HCT116 (cell line): ENCODE measurements around the gene ARHGAP5. TPM values are rescaled to one million over a fixed set of nuclear protein-coding genes. Genes with fewer than 3 reads are reported as not detected.

ENCODE experiments used
- ATAC-seq: fragments of 200-7000 bp; cut with Tn5 transposase; 2 replicates; pipeline ENCODE4 v1.9.1; 2020; ENCODE audit warnings: mild to moderate bottlenecking, moderate library complexity
- BruUV-seq: library from RNA; stranded (reverse); fragments of 400-500 nt; replicated peaks from 2 replicates; lab custom pipeline; 2021; lab: Mats Ljungman, UMichigan
- CTCF ChIA-PET: fragments of 300-600 bp; sonication (Branson Sonifier 250); formaldehyde crosslinking; loops from one replicate; lab custom pipeline; 2021; ENCODE audit warnings: antibody characterized with exemption; lab: Charles Lee
- POLR2A ChIA-PET: fragments of 300-600, 350-600 bp; sonication (Branson Sonifier 250); formaldehyde crosslinking; loops from one replicate; lab custom pipeline; 2021; ENCODE audit warnings: antibody characterized with exemption; lab: Charles Lee
- RAD21 ChIA-PET, 2 experiments: fragments of 300-600 bp; sonication (Branson Sonifier 250); formaldehyde crosslinking; loops; one replicate each; lab custom pipeline; 2023; ENCODE audit warnings: low total read pairs in 2 of 2; ENCODE audit not compliant: uncharacterized antibody in 2 of 2, unreplicated experiment in 2 of 2, low non-redundant PET in 1 of 2; lab: Charles Lee
- DNase-seq: peaks from one replicate; pipeline ENCODE4 v3.0.0-alpha.2; 2010; ENCODE audit warnings: low read depth, low spot score
- H2AFZ ChIP-seq: fragments of 200-600 bp; shearing (Covaris generic), sonication (generic); 2 replicates; pipeline ENCODE4 v1.6.1; 2017; ENCODE audit warnings: low read depth, mixed run types, mixed read lengths, antibody characterized with exemption, low read length; ENCODE audit not compliant: poor library complexity, severe bottlenecking
- H3K27ac ChIP-seq: 2 replicates; pipeline ENCODE4 v1.5.1; 2012; ENCODE audit warnings: low read depth, low read length
- H3K27me3 ChIP-seq: fragments of 200-600 bp; sonication (generic); 2 replicates; pipeline ENCODE4 v1.6.1; 2016; ENCODE audit warnings: mixed run types, low read length, mixed read lengths; ENCODE audit not compliant: insufficient read depth
- H3K36me3 ChIP-seq, 2 experiments: fragments of 200-500 bp in 1 of 2; fragments of 200-600 bp in 1 of 2; sonication (Bioruptor generic) in 1 of 2; sonication (generic) in 1 of 2; 2 replicates each; pipeline versions ENCODE4 v1.5.1 to v1.6.1; 2014 to 2016; ENCODE audit warnings: low read length in 2 of 2, inconsistent platforms in 1 of 2, mixed read lengths in 1 of 2, mixed run types in 1 of 2; ENCODE audit not compliant: insufficient read depth in 2 of 2, control insufficient read depth in 1 of 2
- H3K4me1 ChIP-seq, 2 experiments: fragments of 200-600 bp in 1 of 2; sonication (generic) in 1 of 2; 2 replicates each; pipeline versions ENCODE4 v1.5.1 to v1.6.1; 2012 to 2017; ENCODE audit warnings: low read length in 2 of 2, inconsistent platforms in 1 of 2, mild to moderate bottlenecking in 1 of 2, mixed read lengths in 1 of 2, mixed run types in 1 of 2, moderate library complexity in 1 of 2; ENCODE audit not compliant: insufficient read depth in 2 of 2, control insufficient read depth in 1 of 2
- H3K4me2 ChIP-seq: fragments of 200-600 bp; sonication (generic); 2 replicates; pipeline ENCODE4 v1.6.1; 2017; ENCODE audit warnings: mixed run types, low read length, mixed read lengths
- H3K4me3 ChIP-seq, 2 experiments: fragments of 200-600 bp in 1 of 2; sonication (generic) in 1 of 2; replicated peaks in 1 of 2; 2 replicates each; pipeline ENCODE4 v1.5.1; 2011 to 2016; ENCODE audit warnings: low read length in 2 of 2, control low read depth in 1 of 2, low read depth in 1 of 2, mild to moderate bottlenecking in 1 of 2, mixed read lengths in 1 of 2, mixed run types in 1 of 2
- H3K79me2 ChIP-seq: fragments of 200-600 bp; sonication (generic); 2 replicates; pipeline ENCODE4 v1.6.1; 2017; ENCODE audit warnings: mild to moderate bottlenecking, mixed run types, low read length, moderate library complexity, mixed read lengths; ENCODE audit not compliant: insufficient read depth
- H3K9ac ChIP-seq: fragments of 200-600 bp; sonication (generic); 2 replicates; pipeline ENCODE4 v1.6.1; 2016; ENCODE audit warnings: low read length, mixed read lengths
- H3K9me2 ChIP-seq: fragments of 200-600 bp; sonication (generic), shearing (Covaris generic); 2 replicates; pipeline ENCODE4 v1.6.1; 2017; ENCODE audit warnings: mixed run types, mild to moderate bottlenecking, moderate library complexity; ENCODE audit not compliant: insufficient read depth
- H3K9me3 ChIP-seq, 2 experiments: fragments of 200-500 bp in 1 of 2; fragments of 200-600 bp in 1 of 2; sonication (Bioruptor generic) in 1 of 2; sonication (generic) in 1 of 2; 2 replicates each; pipeline ENCODE4 v1.6.1; 2014 to 2017; ENCODE audit warnings: low read length in 2 of 2, mixed read lengths in 2 of 2, inconsistent platforms in 1 of 2, low read depth in 1 of 2, mild to moderate bottlenecking in 1 of 2, mixed run types in 1 of 2, moderate library complexity in 1 of 2; ENCODE audit not compliant: control insufficient read depth in 1 of 2, insufficient read depth in 1 of 2
- H4K20me1 ChIP-seq: fragments of 200-600 bp; sonication (generic), shearing (Covaris generic); 2 replicates; pipeline ENCODE4 v1.6.1; 2017; ENCODE audit warnings: mixed run types, mild to moderate bottlenecking, moderate library complexity; ENCODE audit not compliant: insufficient read depth
- ATF3 ChIP-seq: IDR thresholded peaks from 2 replicates; pipeline ENCODE4 v1.6.1; 2012
- CBX3 ChIP-seq: IDR thresholded peaks from 2 replicates; pipeline ENCODE4 v1.6.1; 2012; ENCODE audit warnings: low read depth
- CEBPB ChIP-seq: IDR thresholded peaks from 2 replicates; pipeline ENCODE4 v1.6.1; 2012; ENCODE audit warnings: low read depth
- EGR1 ChIP-seq: IDR thresholded peaks from 2 replicates; pipeline ENCODE4 v1.6.1; 2012; ENCODE audit warnings: low read depth
- ELF1 ChIP-seq: IDR thresholded peaks from 2 replicates; pipeline ENCODE4 v1.6.1; 2012; ENCODE audit warnings: low read depth, borderline replicate concordance
- EZH2 ChIP-seq: fragments of 200-600 bp; sonication (generic); IDR thresholded peaks from 2 replicates; pipeline ENCODE4 v1.6.1; 2017; ENCODE audit warnings: antibody characterized with exemption, mixed run types
- EZH2phosphoT487 ChIP-seq: fragments of 200-600 bp; IDR thresholded peaks from 2 replicates; pipeline ENCODE4 v1.6.1; 2018; ENCODE audit warnings: antibody characterized with exemption, borderline replicate concordance
- FOSL1 ChIP-seq: IDR thresholded peaks from 2 replicates; pipeline ENCODE4 v1.6.1; 2012; ENCODE audit warnings: low read depth
- JUND ChIP-seq: IDR thresholded peaks from 2 replicates; pipeline ENCODE4 v1.6.1; 2012
- RAD21 ChIP-seq: IDR thresholded peaks from 2 replicates; pipeline ENCODE4 v1.6.1; 2012; ENCODE audit warnings: low read depth, mild to moderate bottlenecking
- REST ChIP-seq: IDR thresholded peaks from 2 replicates; pipeline ENCODE4 v1.6.1; 2012; ENCODE audit warnings: low read depth
- SIN3A ChIP-seq: IDR thresholded peaks from 2 replicates; pipeline ENCODE4 v1.6.1; 2012; ENCODE audit warnings: low read depth
- SP1 ChIP-seq: IDR thresholded peaks from 2 replicates; pipeline ENCODE4 v1.6.1; 2012; ENCODE audit warnings: low read depth
- TCF7L2 ChIP-seq: IDR thresholded peaks from 2 replicates; pipeline ENCODE4 v1.7.0; 2011; ENCODE audit warnings: borderline replicate concordance, inconsistent platforms; ENCODE audit not compliant: insufficient read depth, insufficient read length; ENCODE audit errors: extremely low read depth
- ZFX ChIP-seq: fragments of 450-650 bp; IDR thresholded peaks from 2 replicates; pipeline ENCODE4 v1.6.1; 2017
- ZNF274 ChIP-seq: fragments of 200-500 bp; sonication (Bioruptor generic); IDR thresholded peaks from 2 replicates; pipeline ENCODE4 v1.6.1; 2014; ENCODE audit warnings: mild to moderate bottlenecking, low read depth, low read length, inconsistent platforms
- intact Hi-C: fragments of 100-400 bp; cut with micrococcal nuclease; formaldehyde crosslinking; loops from 2 replicates; pipeline ENCODE4 v1.10.0; 2022
- total RNA-seq: library from RNA; stranded (reverse); gene quantifications from one replicate; pipeline ENCODE4 v1.2.1, GENCODE V29; 2021; ENCODE audit not compliant: unreplicated experiment
- TF ChIP-seq, protein P1 (sequence below), 3 experiments: fragments of 200-600 bp in 1 of 3; sonication (generic) in 1 of 3; IDR thresholded peaks in 2 of 3; conservative IDR thresholded peaks in 1 of 3; 2 replicates each; pipeline ENCODE4 v1.5.1; 2012 to 2017; ENCODE audit warnings: low read depth in 2 of 3, low read length in 2 of 3, antibody characterized with exemption in 1 of 3, borderline replicate concordance in 1 of 3, control low read depth in 1 of 3, mild to moderate bottlenecking in 1 of 3, mixed read lengths in 1 of 3, mixed run types in 1 of 3, moderate library complexity in 1 of 3; ENCODE audit not compliant: insufficient read depth in 1 of 3
- TF ChIP-seq, protein P2 (sequence below): IDR thresholded peaks from 2 replicates; pipeline ENCODE4 v1.6.1; 2011; ENCODE audit warnings: mild to moderate bottlenecking, low read length, moderate library complexity; ENCODE audit not compliant: insufficient replicate concordance; ENCODE audit errors: extremely low read depth
- TF ChIP-seq, protein P3 (sequence below): IDR thresholded peaks from 2 replicates; pipeline ENCODE4 v1.6.1; 2012

ARHGAP5 gene
- total RNA-seq, 1 experiment from 2014 or later = 66.7 TPM

DNA sequence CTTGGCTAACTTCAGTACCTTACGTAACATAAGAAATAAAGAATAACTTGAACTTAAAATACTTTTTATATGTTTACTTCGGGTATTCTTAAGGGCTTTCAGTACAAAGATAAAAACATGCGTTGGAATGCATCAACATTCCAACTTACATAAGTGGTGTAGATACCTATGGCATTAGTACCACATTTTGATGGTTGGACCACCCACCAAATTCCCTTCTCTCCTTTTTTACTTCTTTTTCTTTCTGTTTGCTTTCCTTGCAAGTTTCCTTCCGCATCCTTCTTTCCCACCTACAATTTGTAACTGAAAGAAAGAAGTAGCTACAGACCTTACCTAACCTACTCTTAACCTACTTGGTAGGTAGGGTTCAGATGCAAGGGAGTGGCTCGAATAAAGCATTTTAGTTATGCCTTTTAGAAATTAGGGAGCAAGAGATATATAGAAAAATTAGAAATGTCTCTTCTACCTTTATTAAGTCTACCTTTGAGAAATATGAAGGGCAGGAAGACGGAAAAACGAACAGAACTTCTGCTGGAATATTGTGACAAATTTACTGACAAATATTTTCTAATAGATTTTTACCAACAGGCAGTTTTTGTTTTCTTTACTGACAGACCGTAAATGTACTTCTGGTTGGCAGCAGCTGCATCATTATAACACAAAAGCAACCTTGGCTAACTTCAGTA, 2.1 kb upstream of the ARHGAP5 start:
- Histone ChIP-seq H3K9ac (peak overlapping the region; percentile 92), H3K9me3 (no peaks in the 10 kb centered on the region), H2AFZ (no peak overlapping the region), H4K20me1 (0 out of 2 replicates have a peak, but pooled peaks cover 4% of the 10 kb centered on the region), H3K4me3 (peak overlapping the region; percentile 60 to 93; a peak in 3 of 4 replicates), H3K27me3 (no peaks in the 10 kb centered on the region), H3K9me2 (no peaks in the 10 kb centered on the region), H3K27ac (no peak overlapping the region; the same call in 1 of the 2 replicates), H3K4me1 (peaks cover 17 to 40% of the 10 kb centered on the region in 2 experiments), H3K79me2 (peaks cover 32% of the 10 kb centered on the region), H3K4me2 (peak overlapping the region; percentile 93), H3K36me3 (no peaks in the 10 kb centered on the region)
- ATAC-seq = no peak
- RAD21 ChIA-PET = no interaction called here
- TF ChIP-seq TCF7L2 = no peak
- TF ChIP-seq EGR1 = no peak
- TF ChIP-seq EZH2phosphoT487 = no peak
- TF ChIP-seq EZH2 = no peak
- TF ChIP-seq REST = no peak
- TF ChIP-seq FOSL1 = no peak
- TF ChIP-seq, protein P1, sequence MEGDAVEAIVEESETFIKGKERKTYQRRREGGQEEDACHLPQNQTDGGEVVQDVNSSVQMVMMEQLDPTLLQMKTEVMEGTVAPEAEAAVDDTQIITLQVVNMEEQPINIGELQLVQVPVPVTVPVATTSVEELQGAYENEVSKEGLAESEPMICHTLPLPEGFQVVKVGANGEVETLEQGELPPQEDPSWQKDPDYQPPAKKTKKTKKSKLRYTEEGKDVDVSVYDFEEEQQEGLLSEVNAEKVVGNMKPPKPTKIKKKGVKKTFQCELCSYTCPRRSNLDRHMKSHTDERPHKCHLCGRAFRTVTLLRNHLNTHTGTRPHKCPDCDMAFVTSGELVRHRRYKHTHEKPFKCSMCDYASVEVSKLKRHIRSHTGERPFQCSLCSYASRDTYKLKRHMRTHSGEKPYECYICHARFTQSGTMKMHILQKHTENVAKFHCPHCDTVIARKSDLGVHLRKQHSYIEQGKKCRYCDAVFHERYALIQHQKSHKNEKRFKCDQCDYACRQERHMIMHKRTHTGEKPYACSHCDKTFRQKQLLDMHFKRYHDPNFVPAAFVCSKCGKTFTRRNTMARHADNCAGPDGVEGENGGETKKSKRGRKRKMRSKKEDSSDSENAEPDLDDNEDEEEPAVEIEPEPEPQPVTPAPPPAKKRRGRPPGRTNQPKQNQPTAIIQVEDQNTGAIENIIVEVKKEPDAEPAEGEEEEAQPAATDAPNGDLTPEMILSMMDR (IDR thresholded peaks at IDR 0.05 in 2 of 3, conservative IDR thresholded peaks at IDR 0.05 in 1 of 3; ENCODE audit: borderline replicate concordance in 1 of 3, insufficient read depth in 1 of 3, low read depth in 2 of 3, low read length in 2 of 3) = no peak
- TF ChIP-seq SIN3A = no peak
- no peak for TF ChIP-seq ELF1
- TF ChIP-seq, protein P2, sequence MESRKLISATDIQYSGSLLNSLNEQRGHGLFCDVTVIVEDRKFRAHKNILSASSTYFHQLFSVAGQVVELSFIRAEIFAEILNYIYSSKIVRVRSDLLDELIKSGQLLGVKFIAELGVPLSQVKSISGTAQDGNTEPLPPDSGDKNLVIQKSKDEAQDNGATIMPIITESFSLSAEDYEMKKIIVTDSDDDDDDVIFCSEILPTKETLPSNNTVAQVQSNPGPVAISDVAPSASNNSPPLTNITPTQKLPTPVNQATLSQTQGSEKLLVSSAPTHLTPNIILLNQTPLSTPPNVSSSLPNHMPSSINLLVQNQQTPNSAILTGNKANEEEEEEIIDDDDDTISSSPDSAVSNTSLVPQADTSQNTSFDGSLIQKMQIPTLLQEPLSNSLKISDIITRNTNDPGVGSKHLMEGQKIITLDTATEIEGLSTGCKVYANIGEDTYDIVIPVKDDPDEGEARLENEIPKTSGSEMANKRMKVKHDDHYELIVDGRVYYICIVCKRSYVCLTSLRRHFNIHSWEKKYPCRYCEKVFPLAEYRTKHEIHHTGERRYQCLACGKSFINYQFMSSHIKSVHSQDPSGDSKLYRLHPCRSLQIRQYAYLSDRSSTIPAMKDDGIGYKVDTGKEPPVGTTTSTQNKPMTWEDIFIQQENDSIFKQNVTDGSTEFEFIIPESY = no peak
- no peak for TF ChIP-seq ZFX
- no peak for TF ChIP-seq CEBPB
- TF ChIP-seq SP1 = no peak
- TF ChIP-seq JUND = no peak
- TF ChIP-seq, protein P3, sequence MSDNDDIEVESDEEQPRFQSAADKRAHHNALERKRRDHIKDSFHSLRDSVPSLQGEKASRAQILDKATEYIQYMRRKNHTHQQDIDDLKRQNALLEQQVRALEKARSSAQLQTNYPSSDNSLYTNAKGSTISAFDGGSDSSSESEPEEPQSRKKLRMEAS = no peak
- no peak for TF ChIP-seq ZNF274
- TF ChIP-seq ATF3 = no peak
- TF ChIP-seq RAD21 = no peak
- no peak for TF ChIP-seq CBX3
- CTCF ChIA-PET = interaction anchor here (2.3 kb wide), 1 partner anchor 180 kb away, joined by 5 read pairs; no protein-coding TSS in a partner anchor
- no peak for DNase-seq
- BruUV-seq = no TSS peak
- intact Hi-C loops = loop anchor here (5.0 to 10.0 kb wide), 3 partner anchors 138 to 560 kb away; no protein-coding TSS in a partner anchor
- POLR2A ChIA-PET = no interaction called here
